GM21367 (cell line): ENCODE measurements around the gene CPVL.

ENCODE experiments used
- ATAC-seq: cut with Tn5 transposase; IDR thresholded peaks from one replicate; pipeline ENCODE4 v1.9.1; 2021; ENCODE audit not compliant: unreplicated experiment

The CPVL gene

DNA sequence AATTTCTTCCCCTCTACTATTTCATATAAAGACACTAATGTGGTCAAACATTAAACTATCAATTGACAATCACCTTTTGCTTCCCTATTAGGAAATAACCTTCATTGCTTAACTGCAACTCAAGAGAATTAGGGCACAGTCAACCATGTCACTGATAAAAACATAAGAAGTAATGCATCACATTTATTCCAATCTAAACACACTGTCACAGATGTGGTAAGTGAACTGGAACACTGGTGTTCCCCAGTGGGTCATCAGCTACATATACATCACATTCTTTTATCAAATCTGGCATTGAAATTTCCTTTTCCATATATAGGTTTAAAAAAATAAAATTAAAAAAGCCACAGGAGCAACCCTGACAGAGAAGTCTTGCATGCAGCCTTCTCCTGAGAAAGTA, 191.9 kb downstream of the CPVL start:
- no peak for ATAC-seq

DNA sequence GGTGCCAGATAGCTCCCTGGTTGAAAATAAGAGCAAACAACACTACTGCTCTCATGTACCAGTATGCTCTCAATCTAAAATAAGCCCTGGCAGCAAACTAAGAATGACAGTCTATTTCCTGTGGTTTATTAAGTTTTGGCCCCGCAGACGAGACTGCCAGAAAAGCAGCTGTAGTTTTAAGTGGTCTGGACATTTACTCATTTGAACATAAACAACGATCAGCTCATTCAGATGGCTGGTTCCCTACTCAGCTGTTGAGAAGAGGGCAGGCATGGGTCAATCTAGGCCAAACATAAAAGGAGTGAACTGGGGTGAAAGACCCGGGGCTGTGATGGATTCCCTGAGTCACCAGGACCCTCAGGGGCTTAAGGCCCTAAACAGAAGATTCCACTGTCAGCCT, 192.7 kb downstream of the CPVL start:
- ATAC-seq: no peak
